DOHH2 (cell line): Measurements from ENCODE around the gene ADK.
"Not testable (repeated sequence)": the region's sequence is repeated elsewhere in the genome, so short reads cannot be mapped to it uniquely, and the experiment has no call there.

ENCODE experiments used
- H3F3A ChIP-seq: fragments of 200-600 bp; sonication (generic), shearing (Covaris generic); 2 replicates; pipeline ENCODE4 v1.6.0; 2016; ENCODE audit warnings: antibody characterized with exemption, mild to moderate bottlenecking; ENCODE audit not compliant: control insufficient read depth, insufficient read depth
- H3K27ac ChIP-seq: fragments of 200-600 bp; sonication (generic); 2 replicates; pipeline ENCODE4 v1.5.1; 2014; ENCODE audit warnings: low read depth, mild to moderate bottlenecking, low read length, moderate library complexity
- H3K27me3 ChIP-seq: fragments of 200-600 bp; sonication (generic); 2 replicates; pipeline ENCODE4 v1.6.1; 2014; ENCODE audit warnings: mild to moderate bottlenecking, low read length, mixed read lengths; ENCODE audit not compliant: control insufficient read depth
- H3K36me3 ChIP-seq: fragments of 200-600 bp; sonication (generic); 2 replicates; pipeline ENCODE4 v1.6.1; 2014; ENCODE audit warnings: mild to moderate bottlenecking, low read length, moderate library complexity, mixed read lengths; ENCODE audit not compliant: control insufficient read depth
- H3K4me1 ChIP-seq: fragments of 200-600 bp; sonication (generic); 2 replicates; pipeline ENCODE4 v1.6.1; 2014; ENCODE audit warnings: mild to moderate bottlenecking, low read length, mixed read lengths; ENCODE audit not compliant: control insufficient read depth
- H3K4me2 ChIP-seq: fragments of 200-600 bp; sonication (generic); 2 replicates; pipeline ENCODE4 v1.6.0; 2014; ENCODE audit warnings: mild to moderate bottlenecking, low read length, moderate library complexity
- H3K4me3 ChIP-seq: fragments of 200-600 bp; sonication (generic); 2 replicates; pipeline ENCODE4 v1.5.1; 2014; ENCODE audit warnings: mild to moderate bottlenecking, low read length, mixed read lengths
- H3K79me2 ChIP-seq: fragments of 200-600 bp; sonication (generic); 2 replicates; pipeline ENCODE4 v1.6.1; 2014; ENCODE audit warnings: mild to moderate bottlenecking, low read length, mixed read lengths; ENCODE audit not compliant: control insufficient read depth
- H3K9me2 ChIP-seq: fragments of 200-600 bp; sonication (generic); replicated peaks from 2 replicates; pipeline ENCODE4 v1.6.1; 2014; ENCODE audit warnings: mild to moderate bottlenecking, low read length, mixed read lengths; ENCODE audit not compliant: control insufficient read depth
- H3K9me3 ChIP-seq: fragments of 200-600 bp; sonication (generic); 2 replicates; pipeline ENCODE4 v1.6.1; 2014; ENCODE audit warnings: antibody characterized with exemption, low read length, mixed read lengths; ENCODE audit not compliant: control insufficient read depth, insufficient read depth
- H4K20me1 ChIP-seq: fragments of 200-600 bp; sonication (generic); 2 replicates; pipeline ENCODE4 v1.6.0; 2014; ENCODE audit warnings: low read depth, mild to moderate bottlenecking, antibody characterized with exemption, low read length, moderate library complexity; ENCODE audit not compliant: control insufficient read depth, insufficient read depth
- EZH2phosphoT487 ChIP-seq: fragments of 200-600 bp; sonication (generic); IDR thresholded peaks from 2 replicates; pipeline ENCODE4 v1.6.1; 2017; ENCODE audit warnings: borderline replicate concordance, mild to moderate bottlenecking, antibody characterized with exemption, low read length, moderate library complexity, mixed read lengths
- TF ChIP-seq, protein P1 (sequence below): fragments of 200-600 bp; sonication (generic); IDR thresholded peaks from one replicate; pipeline ENCODE4 v1.5.1; 2014; ENCODE audit warnings: antibody characterized with exemption, mild to moderate bottlenecking, low read depth, low read length; ENCODE audit not compliant: poor library complexity, severe bottlenecking

Gene ADK

DNA sequence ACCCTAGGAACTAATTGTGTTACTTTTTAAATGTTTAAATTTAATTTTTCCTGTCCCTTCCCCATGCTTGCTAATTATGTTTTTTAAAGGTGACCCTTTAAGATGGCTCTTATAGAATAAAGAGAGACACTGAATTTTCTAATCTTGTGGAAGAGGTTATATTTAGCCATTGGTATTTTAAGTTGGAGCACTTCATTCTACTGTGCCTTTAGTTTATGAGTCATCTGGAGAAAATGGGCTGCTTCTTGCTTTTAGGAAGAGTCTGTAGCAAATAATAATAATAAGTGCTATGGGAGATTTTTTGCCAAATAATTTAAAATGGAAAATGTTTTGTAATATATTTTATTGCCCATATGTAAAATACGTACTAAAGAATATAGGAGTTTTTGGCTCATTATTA, 139.7 kb downstream of the ADK start:
- H3K27ac ChIP-seq, result no peak overlapping the region
- H3F3A ChIP-seq, result 0 out of 2 replicates have a peak, but pooled peaks cover 4% of the 10 kb centered on the region
- H4K20me1 ChIP-seq, result no peaks in the 10 kb centered on the region
- H3K9me3 ChIP-seq, result no peaks in the 10 kb centered on the region
- no peak overlapping the region for H3K4me3 ChIP-seq
- no peaks in the 10 kb centered on the region for H3K36me3 ChIP-seq
- no peak overlapping the region for H3K4me2 ChIP-seq
- H3K9me2 ChIP-seq, result no peaks in the 10 kb centered on the region
- no peaks in the 10 kb centered on the region for H3K79me2 ChIP-seq
- H3K4me1 ChIP-seq, result peaks cover 29% of the 10 kb centered on the region
- H3K27me3 ChIP-seq, result no peaks in the 10 kb centered on the region
- TF ChIP-seq EZH2phosphoT487, result no peak
- TF ChIP-seq, protein P1, sequence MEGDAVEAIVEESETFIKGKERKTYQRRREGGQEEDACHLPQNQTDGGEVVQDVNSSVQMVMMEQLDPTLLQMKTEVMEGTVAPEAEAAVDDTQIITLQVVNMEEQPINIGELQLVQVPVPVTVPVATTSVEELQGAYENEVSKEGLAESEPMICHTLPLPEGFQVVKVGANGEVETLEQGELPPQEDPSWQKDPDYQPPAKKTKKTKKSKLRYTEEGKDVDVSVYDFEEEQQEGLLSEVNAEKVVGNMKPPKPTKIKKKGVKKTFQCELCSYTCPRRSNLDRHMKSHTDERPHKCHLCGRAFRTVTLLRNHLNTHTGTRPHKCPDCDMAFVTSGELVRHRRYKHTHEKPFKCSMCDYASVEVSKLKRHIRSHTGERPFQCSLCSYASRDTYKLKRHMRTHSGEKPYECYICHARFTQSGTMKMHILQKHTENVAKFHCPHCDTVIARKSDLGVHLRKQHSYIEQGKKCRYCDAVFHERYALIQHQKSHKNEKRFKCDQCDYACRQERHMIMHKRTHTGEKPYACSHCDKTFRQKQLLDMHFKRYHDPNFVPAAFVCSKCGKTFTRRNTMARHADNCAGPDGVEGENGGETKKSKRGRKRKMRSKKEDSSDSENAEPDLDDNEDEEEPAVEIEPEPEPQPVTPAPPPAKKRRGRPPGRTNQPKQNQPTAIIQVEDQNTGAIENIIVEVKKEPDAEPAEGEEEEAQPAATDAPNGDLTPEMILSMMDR, result no peak

DNA sequence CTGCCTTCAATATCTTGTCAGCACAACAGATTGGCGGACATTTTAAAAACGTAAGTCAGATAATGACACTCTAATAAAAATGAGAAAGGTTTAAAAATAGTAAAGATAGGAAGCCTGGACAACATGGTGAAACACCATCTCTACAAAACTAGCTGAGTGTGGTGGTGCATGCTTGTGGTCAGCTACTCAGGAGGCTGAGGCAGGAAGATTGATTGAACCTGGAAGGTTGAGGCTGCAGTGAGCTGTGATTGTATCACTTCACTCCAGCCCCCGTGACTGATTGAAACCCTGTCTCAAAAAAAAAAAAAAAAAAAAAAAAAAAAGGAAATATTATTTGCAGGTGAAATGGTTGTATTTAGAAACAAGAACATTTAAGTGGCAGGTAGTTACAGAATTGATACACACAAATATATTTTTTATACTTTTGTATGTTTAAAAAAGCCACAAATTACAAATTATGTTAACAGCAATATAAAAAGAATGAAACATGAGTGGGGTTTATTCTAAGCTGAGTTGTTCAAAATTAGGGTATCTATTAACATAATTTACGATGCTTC, 141.9 kb downstream of the ADK start:
- Histone ChIP-seq H3K4me3 (no peak overlapping the region), H3K36me3 (no peaks in the 10 kb centered on the region), H3K27me3 (no peaks in the 10 kb centered on the region), H3K9me2 (no peaks in the 10 kb centered on the region), H3K4me2 (no peak overlapping the region), H3K79me2 (no peaks in the 10 kb centered on the region), H3K9me3 (no peaks in the 10 kb centered on the region), H3F3A (0 out of 2 replicates have a peak, but pooled peaks cover 4% of the 10 kb centered on the region), H3K4me1 (peaks cover 29% of the 10 kb centered on the region), H4K20me1 (no peaks in the 10 kb centered on the region), H3K27ac (no peak overlapping the region)
- TF ChIP-seq EZH2phosphoT487, result no peak
- TF ChIP-seq, protein P1, result no peak

- Histone ChIP-seq H3K4me2 (0 out of 2 replicates have a peak overlapping the region, but pooled peaks have one; percentile 3), H3K4me3 (no peak overlapping the region), H3K27ac (no peak overlapping the region), H3K4me1 (peaks cover 29% of the 10 kb centered on the region), H3F3A (0 out of 2 replicates have a peak, but pooled peaks cover 4% of the 10 kb centered on the region), H3K27me3 (no peaks in the 10 kb centered on the region), H3K9me2 (no peaks in the 10 kb centered on the region), H3K36me3 (no peaks in the 10 kb centered on the region), H4K20me1 (no peaks in the 10 kb centered on the region), H3K9me3 (no peaks in the 10 kb centered on the region), H3K79me2 (no peaks in the 10 kb centered on the region)
- TF ChIP-seq EZH2phosphoT487, result no peak
These were observed 142.8 kb downstream of the ADK start for GRCh38 chr10:74293686-74294371.

- Histone ChIP-seq H3F3A (no peaks in the 10 kb centered on the region), H3K4me2 (no peak overlapping the region), H3K27ac (no peak overlapping the region), H4K20me1 (no peaks in the 10 kb centered on the region), H3K9me3 (no peaks in the 10 kb centered on the region), H3K27me3 (no peaks in the 10 kb centered on the region), H3K9me2 (no peaks in the 10 kb centered on the region), H3K36me3 (no peaks in the 10 kb centered on the region), H3K4me1 (peaks cover 25% of the 10 kb centered on the region), H3K79me2 (no peaks in the 10 kb centered on the region), H3K4me3 (no peak overlapping the region)
- TF ChIP-seq, protein P1, result no peak
- no peak for TF ChIP-seq EZH2phosphoT487
These were observed 146.5 kb downstream of the ADK start for GRCh38 chr10:74297389-74298080.

DNA sequence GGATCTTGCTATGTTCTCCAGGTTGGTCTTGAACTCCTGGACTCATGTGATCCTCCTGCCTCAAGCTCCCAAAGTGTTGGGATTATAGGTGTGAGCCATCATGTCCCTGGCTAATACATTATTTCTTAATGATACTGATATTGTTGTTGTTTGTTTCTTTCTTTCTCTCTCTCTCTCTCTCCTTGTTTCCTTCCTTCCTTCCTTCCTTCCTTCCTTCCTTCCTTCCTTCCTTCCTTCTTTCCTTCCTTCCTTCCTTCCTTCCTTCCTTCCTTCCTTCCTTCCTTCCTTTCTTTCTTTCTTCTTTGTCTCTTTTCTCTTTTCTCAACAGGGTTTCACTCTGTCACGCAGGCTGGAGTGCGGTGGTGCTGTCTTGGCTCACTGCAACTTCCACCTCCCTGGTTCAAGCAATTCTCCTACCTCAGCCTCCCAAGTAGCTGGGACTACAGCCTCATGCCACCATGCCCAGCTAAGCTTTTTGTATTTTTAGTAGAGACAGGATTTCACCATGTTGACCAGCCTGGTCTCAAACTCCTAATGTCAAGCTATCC, 149.1 kb downstream of the ADK start:
- H3K27ac ChIP-seq, H3K4me2 ChIP-seq, H3K79me2 ChIP-seq, H3K9me3 ChIP-seq, H3F3A ChIP-seq, H3K4me3 ChIP-seq, H3K27me3 ChIP-seq, H3K9me2 ChIP-seq, H3K36me3 ChIP-seq, H4K20me1 ChIP-seq: not testable (repeated sequence)
- H3K4me1 ChIP-seq, result peaks cover 11% of the 10 kb centered on the region
